HG02981 (cell line): ENCODE results near the gene NOC3L.

ENCODE experiments used
- ATAC-seq: cut with Tn5 transposase; IDR thresholded peaks from one replicate; pipeline ENCODE4 v1.9.1; 2021; ENCODE audit warnings: mild to moderate bottlenecking, moderate library complexity; ENCODE audit not compliant: unreplicated experiment

The NOC3L gene

DNA sequence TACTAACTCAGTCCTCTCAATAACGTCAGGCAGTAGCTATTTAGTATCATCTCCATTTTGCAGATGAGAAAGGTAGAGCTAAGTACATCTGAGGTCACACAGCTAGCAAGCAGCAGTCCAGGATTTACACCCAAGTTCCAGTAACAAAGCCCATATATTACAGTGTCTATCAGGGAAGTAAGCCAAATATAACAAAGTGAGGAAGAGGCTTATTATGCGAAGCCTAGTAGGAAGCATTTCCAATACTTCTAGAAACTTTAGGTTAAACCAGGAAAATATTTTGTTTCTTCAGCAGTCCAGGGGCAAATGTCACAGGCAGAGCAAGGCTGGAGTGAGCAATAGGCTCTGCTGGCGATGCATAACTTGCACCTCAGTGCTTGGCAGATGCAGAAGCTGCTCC is 53.9 kb downstream of the NOC3L start:
- no peak for ATAC-seq

DNA sequence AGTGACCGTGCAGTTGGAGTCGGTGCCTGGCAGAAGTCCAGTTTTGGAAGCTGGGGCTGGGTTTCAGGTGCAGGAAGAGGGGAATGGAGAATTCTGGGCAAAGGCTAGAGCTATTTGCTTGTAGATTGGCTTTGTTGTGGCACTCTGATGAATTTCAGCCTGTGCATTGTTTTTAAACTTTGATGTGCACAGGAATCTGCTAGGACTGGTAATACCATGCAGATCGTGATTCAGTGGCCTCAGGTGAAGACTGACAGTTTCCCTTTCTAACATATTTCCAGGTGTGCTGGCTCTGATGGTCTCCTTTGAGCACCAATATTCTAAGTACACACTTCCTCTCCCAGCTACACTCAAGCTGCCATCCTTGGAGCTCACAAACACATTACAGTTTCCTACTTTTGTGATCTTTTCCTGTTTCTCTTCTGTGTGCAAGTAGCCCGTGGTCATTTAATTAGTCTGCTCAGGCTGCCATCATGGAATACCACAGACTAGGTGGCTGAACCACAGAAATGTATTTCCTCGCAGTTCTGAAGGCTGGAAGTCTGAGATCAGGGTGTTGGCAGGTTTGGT is 55.6 kb downstream of the NOC3L start:
- no peak for ATAC-seq

DNA sequence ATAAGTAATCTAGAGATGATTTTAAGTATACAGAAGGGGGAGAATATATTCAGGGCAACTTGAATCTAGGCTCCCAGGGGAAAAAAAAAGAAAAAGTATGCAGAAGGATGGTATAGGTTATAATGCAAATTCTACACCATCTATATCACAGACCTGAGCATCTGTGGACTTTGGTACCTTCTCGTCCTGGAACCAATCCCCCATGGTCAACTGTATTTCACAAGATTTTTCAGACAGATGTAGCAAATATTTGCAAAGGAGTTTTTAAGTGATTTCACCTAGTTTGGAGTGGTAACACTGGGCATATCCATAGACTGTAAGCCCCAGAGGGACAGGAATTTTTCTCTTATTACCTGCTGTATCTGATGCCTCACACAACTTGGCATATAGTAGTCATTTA is 58.8 kb downstream of the NOC3L start:
- no peak for ATAC-seq

GRCh38 chr10:94300042-94300441 is 62.7 kb downstream of the NOC3L start:
- ATAC-seq = no peak

- no peak for ATAC-seq
Measured at GRCh38 chr10:94299417-94299816, 63.3 kb downstream of the NOC3L start.

- no peak for ATAC-seq
Measured at GRCh38 chr10:94294168-94294567, 68.6 kb downstream of the NOC3L start.

DNA sequence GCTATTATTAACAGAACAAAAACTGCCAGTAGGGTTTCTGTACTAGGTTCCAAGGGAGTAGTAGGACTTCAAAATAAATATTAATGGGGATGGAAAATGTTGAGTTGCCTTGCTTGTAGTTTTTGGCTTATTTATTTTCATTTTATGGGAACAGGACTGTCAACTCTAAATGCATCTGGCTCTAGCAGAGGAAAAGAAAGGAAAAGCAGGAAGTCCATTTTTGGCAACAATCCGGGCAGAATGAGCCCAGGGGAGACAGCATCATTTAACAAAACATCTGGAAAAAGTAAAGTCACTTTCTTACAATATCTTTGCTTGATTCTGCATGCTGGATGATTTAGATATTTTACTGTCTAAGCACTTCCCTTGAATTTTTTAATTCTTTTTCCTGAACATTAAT is 69.4 kb downstream of the NOC3L start:
- no peak for ATAC-seq

- no peak for ATAC-seq
Measured at GRCh38 chr10:94292434-94293090, 70.2 kb downstream of the NOC3L start.

DNA sequence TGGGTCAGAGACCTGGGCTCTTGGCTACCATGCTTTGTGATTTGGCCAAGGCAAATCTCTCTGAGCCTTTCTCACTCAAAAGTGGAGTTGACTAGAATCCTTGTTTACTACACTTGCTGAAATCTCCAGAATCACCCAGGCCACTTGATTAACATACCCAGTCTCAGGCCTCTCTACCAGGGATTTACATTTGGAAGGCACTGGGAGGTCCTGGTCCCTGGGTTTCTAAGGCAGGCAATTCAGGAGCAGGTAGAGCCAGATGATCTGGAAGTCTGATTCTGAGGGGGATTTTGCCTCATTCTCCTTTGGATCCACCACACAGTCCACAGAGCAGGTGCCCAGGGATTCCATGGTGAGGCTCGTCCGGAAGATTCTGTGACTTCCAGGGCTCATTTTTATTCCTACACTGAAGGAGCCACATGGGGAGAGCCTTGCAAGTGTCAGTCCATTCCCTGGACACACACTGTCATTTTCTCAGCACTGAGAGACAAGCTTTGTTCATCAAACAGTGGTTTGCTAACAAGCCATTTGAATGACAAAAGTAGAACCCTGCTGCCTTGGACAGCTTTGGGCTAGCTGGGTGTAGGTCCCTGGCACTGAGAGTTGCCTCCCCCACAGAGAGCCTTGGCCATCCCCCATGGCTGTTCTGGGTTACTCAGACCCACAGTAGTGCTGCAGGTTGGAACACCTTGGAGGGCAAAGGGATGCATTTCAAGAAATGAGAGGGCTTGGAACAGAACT is 74.2 kb downstream of the NOC3L start:
- no peak for ATAC-seq

DNA sequence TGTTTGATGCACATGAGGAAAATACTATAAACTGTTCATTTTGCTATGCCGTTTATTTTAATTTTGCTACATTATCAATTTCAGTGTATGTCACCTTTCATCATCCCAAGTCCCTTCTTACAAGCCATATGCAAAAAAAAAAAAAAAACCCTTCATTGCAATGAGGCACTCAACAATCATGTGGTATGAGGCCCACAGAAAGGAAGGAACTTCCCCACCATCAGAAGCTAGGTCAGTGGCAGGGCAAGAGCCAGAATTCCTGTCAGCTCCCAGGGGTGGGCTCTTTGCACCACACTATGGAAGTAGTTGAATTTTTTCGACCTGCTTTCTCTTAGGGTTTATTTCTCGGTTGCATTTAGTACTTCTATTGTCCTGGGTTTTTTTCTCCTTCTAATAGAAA is 75.4 kb downstream of the NOC3L start:
- ATAC-seq = no peak

- ATAC-seq = no peak
Measured at GRCh38 chr10:94286901-94287300, 75.8 kb downstream of the NOC3L start.

DNA sequence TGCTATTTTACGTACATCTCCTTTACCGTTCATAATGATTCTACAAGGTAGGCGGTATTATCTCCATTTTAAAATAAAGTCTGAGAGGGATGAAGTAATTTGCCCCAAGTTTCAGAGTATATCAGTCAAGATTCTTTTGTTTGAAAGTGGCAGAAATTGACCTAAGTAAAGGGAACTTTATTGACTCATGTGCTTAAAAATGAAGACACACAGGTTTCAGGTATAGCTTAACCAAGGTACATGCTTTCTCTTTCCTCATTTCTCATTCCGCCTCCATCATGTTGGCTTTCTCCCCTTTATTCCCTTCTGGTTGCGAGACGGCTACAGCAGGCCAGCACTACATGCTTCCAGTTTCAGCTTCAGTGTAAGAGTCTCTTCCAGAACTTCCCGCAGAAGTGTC is 77.5 kb downstream of the NOC3L start:
- no peak for ATAC-seq
